22Rv1 (cell line): ENCODE results near the gene CD1D.

Experiments used
- H3K27ac ChIP-seq: fragments of 450-650 bp; 2 replicates; pipeline ENCODE4 v1.5.1; 2017
- ZFX ChIP-seq: fragments of 450-650 bp; IDR thresholded peaks from 2 replicates; pipeline ENCODE4 v1.6.1; 2017; ENCODE audit warnings: antibody characterized with exemption, borderline replicate concordance
- TF ChIP-seq, protein P1 (sequence below): fragments of 450-650 bp; IDR thresholded peaks from 2 replicates; pipeline ENCODE4 v1.5.1; 2017; ENCODE audit warnings: mild to moderate bottlenecking

The CD1D gene

DNA sequence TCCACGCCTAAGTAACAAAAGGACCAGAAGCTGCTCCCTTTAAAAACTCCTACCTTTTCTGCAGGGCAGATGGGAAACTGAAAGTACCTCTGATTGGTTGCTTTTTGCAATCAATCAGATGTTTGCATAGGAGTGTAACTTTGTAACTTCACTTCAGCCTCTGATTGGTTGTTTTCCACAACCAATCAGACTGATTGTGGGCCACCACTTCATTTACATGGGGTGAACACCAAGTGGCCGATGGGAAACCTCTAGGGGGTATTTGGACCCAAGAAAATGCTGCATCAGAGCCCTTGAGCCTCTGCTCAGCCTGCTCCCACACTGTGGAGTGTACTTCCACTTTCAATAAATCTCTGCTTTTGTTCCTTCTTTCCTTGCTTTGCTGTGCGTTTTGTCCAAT is 32.8 kb upstream of the CD1D start:
- no peak overlapping the region for H3K27ac ChIP-seq
- TF ChIP-seq ZFX = no peak
- TF ChIP-seq, protein P1, sequence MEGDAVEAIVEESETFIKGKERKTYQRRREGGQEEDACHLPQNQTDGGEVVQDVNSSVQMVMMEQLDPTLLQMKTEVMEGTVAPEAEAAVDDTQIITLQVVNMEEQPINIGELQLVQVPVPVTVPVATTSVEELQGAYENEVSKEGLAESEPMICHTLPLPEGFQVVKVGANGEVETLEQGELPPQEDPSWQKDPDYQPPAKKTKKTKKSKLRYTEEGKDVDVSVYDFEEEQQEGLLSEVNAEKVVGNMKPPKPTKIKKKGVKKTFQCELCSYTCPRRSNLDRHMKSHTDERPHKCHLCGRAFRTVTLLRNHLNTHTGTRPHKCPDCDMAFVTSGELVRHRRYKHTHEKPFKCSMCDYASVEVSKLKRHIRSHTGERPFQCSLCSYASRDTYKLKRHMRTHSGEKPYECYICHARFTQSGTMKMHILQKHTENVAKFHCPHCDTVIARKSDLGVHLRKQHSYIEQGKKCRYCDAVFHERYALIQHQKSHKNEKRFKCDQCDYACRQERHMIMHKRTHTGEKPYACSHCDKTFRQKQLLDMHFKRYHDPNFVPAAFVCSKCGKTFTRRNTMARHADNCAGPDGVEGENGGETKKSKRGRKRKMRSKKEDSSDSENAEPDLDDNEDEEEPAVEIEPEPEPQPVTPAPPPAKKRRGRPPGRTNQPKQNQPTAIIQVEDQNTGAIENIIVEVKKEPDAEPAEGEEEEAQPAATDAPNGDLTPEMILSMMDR = no peak

DNA sequence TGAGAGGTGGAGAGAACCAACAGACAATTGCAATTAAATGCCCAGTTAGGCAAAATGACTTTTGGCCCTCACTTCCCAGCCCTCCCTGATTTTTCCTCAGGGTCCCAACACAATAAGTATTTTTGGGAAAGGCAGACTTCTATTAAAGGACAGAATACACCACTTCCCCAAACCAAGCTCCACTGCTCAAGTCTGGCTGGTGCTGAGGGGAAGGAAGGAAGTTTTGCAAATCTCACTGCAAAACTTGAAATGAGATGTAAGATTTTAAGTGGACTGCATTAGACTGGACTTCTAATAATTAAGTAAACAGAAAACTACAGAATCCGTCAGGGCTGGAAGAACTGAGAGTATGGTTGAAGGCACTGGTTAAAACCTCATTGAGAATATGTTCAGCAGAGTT is 32.2 kb upstream of the CD1D start:
- no peak overlapping the region for H3K27ac ChIP-seq
- TF ChIP-seq, protein P1 = no peak
- TF ChIP-seq ZFX = no peak

DNA sequence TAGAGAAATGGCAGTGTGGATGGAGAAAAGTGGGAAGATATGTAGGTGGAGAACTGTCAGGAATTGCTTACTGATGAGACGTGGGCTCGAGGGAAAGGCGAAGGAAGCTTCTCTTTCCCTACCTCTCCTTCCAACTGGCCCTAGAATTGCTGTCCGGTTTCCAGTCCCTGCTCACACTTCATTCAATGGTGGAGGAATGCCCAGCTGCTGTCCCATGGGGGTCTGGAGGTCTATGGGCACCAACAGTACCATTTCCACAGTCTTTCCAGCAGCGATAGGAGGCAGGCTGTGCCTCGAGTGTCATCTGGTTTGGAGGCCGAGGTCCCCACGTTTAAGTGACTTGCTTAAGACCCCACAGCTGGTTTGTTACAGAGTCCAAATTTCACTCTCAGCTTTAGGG is 31.5 kb upstream of the CD1D start:
- no peak overlapping the region for H3K27ac ChIP-seq
- no peak for TF ChIP-seq ZFX
- TF ChIP-seq, protein P1 = no peak

DNA sequence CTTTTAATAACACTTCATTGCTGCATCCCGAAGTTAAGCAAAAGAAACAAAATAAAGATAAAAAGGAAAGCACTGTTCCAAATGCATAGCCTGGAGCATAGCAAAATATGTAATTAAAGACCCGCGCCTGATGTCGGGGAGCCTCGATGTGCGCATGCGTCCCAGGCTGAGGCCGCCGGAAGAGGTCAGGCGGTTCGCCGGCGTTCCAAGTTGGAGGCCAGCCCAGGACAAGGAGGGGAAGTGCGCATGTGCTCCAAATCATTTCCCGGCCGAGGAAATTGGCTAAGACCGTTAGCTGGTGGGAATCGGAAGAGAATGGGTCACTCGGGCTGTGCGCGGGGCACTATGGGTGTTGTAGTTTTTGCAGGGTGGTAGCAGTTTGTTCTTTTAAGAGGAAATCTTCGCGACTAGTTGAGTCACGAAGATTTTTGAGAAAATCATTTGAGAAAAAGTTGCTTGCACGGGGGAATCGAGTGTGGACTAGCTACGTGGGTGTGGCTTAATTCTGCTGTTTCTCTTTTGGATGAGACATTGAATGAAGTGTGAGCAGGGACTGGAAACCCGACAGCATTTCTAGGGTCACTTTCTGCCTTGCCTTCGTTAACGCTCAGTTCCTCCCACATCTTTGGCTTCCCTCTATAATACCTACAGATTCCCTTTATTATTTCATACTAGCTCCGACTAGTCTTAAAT is 31.0 kb upstream of the CD1D start:
- no peak for TF ChIP-seq ZFX
- TF ChIP-seq, protein P1 = no peak
- H3K27ac ChIP-seq = no peak overlapping the region

DNA sequence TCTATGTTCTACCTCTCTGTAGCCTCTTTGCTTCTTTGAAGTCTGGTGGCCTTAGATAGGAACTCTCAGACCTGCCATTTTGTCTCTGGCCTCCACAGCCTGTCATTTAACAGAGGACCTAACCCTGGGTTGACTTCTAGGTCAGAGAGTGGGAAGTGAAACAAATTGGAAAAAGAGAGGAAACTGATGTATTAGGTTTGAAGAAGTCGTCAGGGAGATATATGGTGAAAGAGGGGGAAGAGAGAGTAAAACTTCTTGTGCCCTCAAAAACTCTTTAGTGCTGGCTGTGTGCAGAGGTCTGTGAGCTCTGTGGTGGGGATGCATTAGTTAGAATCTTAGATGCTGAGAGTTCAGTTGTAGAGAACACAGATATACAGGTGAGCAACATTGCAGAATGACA is 30.2 kb upstream of the CD1D start:
- TF ChIP-seq, protein P1 = no peak
- no peak for TF ChIP-seq ZFX
- no peak overlapping the region for H3K27ac ChIP-seq

DNA sequence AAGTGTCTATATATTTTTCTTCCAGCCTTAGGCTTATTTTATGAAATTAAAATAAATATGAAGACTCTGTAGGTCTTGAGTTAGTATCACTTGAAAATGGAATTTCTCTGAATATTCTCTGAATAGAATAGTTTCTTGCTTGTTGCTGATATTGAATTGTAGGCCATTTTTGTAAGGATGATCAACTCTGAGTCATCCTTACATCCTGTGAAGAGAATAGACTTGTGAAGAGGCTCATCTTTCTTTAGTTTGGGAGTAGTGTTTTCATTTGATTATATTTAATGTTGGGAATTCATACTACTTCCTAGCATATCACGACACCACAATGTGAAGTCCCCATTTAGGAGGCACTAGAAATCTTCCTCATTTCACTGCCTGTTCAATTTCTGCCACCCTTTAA is 27.5 kb upstream of the CD1D start:
- no peak overlapping the region for H3K27ac ChIP-seq
- no peak for TF ChIP-seq ZFX
- TF ChIP-seq, protein P1 = no peak

DNA sequence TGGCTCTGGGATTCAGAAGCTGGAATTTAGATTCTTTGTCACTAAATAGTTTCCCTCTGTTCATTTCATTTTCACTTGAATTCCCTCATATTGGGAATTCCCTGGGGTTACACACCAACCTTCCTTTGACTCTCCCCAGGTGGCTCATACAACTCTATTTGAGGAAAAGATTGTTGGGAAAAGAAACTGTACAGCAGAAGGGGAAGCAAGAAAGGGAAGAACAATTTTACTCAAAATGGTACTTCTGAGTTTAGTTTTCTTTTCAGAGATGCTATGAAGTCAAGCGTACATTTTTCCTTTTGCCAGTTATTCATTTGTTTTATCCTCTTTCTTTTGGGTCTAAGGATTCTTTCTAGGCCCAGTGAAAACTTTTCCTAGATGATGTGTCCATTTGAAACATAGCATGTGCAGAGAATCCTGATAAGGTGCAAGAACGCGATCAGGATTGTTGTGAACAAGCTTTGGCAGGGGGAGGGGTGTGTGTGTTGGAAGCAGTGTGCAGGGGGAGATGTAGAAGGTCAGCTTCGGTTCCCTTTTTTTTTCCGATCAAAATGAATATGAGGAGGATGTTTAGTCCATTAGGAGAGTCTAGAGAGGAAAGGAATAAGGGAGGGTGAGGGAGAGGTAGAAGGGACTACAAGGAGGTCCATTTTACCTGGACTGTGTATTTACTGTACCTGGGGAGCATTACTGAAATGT is 26.8 kb upstream of the CD1D start:
- no peak overlapping the region for H3K27ac ChIP-seq
- TF ChIP-seq, protein P1 = no peak
- no peak for TF ChIP-seq ZFX
